GM04503 (cell line): ENCODE results near the gene GYG2.
"Not testable (repeated sequence)": the region's sequence is repeated elsewhere in the genome, so short reads cannot be mapped to it uniquely, and the experiment has no call there.

ENCODE experiments used
- DNase-seq: peaks from one replicate; pipeline ENCODE4 v3.0.0-alpha.2; 2012; ENCODE audit warnings: low read depth

The GYG2 gene

GRCh38 chrX:2907295-2907694 lies 78.6 kb downstream of the GYG2 start:
- no peak for DNase-seq

DNA sequence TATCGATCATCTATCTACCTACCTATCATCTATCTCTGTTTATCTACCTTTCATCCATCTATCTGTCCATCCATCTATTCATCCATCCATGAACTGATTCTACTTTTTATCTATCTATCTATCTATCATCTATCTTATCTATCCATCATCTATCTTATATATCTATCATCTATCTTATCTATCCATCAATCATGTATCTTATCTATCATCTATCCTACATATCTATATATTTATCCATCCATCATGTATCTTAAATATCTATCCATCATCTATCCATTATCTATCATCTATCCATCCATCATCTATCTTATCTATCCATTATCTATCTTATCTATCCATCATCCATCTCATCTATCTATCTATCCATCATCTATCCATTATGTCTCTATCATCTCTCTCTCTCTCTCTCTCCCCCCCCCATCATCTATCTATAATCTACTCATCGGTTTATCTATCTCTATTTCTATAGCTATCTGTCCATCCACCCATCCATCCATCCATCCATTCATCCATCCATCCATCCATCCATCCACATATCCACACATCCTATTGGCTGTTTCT lies 79.5 kb downstream of the GYG2 start:
- no peak for DNase-seq

- DNase-seq, result no peak
These were observed 81.4 kb downstream of the GYG2 start for GRCh38 chrX:2910109-2910508.

GRCh38 chrX:2913118-2913517 lies 84.4 kb downstream of the GYG2 start:
- no peak for DNase-seq

DNA sequence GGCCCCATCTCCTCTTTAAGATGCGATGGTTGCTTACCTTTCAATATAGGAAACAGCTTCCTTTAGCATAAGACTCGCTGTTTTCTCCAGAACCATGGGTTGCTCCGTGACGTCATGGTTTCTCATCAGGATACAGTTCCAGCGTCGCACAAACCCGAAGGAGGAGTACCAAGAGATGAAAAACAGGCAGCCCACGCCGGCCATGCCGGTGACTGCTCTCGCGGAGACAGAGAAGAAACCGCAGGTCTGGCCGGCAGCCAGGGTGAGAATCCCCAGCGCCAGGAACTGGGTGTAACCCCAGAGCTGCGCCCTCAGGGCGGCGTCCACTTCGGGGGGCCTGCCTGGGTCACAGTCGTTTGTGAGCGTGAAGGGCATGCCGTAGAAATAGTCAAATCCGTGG lies 89.0 kb downstream of the GYG2 start:
- DNase-seq, result no peak

DNA sequence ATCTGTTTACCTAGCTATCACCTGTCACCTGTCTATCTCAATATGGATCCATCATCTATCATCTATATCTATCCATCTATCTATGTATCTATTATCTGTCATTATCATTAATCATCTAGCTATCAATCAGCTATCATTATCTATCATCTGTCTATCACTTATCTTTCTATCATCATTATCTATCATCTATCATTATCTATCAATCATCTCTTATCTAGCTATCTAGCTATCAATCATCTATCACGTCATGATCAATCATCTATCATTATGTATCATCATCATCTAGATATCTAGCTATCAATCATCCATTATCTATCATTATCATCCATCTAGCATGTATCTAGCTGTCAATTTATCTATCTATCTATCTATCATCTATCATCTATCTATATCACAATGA lies 92.5 kb downstream of the GYG2 start:
- DNase-seq, result no peak

- no peak for DNase-seq
These were observed 93.0 kb downstream of the GYG2 start for GRCh38 chrX:2921750-2922149.

- DNase-seq, result no peak
These were observed 95.4 kb downstream of the GYG2 start for GRCh38 chrX:2924151-2924550.

- DNase-seq, result not testable (repeated sequence)
These were observed 97.5 kb downstream of the GYG2 start for GRCh38 chrX:2926255-2926654.

DNA sequence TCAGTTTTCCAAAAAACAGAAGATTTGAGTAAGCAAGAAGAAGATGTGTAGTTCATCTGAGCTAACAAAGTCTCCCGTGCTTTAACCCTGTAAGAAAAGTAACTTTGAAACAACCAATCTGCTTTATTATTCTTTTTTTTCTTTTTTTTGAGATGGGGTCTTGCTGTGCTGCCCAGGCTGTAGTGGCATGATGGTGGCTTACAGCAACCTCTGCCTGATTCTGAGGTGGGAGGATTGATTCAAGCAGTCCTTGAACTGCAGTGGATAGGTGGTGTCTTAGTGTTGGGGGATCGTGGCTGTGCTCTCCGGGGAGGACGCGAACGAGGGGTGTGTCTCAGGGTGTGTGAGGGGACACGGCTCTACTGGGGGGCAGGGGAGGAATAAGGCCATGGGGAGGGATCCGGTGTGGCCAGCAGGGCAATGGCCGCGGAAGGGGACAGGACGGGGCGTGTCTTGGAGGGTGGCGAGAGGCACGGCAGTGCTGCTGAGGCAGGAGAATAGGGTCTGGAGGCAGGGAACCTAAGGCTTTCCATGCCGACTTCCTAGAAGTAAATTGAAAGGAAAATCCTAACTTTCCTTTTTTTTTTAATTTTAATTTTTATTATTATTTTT lies 98.0 kb downstream of the GYG2 start:
- no peak for DNase-seq

DNA sequence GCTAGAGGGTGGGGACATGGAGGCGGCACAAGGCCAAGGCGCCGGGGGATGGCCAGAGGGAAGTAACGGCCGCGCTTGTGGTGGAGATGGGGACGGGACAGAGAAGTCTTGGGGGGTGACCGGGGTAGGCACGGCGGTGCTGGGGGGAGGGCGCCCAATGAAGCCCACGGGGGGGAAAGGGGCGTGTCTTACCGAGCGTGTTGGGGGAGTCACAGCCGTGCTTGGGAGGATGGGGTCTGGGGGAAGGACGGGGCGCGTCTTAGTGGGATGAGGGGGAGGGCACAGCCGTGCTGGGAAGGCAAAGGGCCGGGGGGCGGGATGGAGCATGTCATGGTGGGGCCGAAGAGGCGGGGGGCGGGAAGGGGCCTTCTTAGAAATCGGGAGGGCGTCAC lies 99.5 kb downstream of the GYG2 start:
- DNase-seq, result peak; percentile 3

DNA sequence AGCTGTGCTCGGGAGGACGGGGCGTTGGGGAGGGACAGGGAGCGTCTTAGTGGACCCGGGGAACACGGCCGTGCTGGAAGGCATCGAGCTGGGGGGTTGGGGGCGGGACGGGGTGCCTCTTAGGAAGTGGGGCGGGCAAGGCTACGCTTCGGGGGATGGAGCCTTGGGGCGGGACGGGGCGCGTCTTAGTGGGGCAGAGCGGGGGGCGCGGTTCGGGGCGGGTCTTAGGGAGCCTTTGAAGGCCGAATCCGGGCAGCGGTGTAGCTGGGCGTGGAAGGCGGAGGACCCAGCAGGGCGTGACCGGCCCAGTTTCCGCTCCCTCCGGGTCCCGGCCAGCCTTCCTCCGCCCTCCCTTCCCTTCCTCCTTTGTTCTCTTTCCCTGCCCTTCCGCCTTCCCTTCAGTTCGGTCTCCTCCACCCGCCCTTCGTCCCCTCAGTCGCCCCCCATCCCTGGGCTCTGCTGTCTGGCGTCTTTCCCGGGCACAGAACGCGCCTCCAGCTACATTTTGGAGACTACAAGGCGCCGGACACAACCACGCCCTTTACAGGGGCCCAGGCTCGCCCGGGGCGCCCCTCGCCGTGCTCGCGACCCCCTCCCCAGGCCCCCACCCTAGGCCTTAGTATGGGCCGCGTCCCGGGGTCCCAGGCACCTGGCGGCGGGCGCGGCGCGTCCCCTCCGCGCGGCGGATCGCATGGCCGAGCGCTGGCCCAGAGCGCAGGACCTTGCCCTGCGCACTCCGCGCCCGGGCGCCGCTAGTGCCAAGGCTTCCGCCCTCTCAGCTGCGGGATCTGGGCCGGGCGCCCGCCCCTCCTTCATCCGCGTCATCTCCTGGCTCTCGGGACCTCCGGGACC lies 100.1 kb downstream of the GYG2 start, which contains the start of gene ARSD:
Gene ARSD, minus strand, starts transcription at position 757 of the 852 bp plus-strand sequence. Its CDS starts 64 bp downstream, at position 693.
- DNase-seq, result peak; percentile 69

DNA sequence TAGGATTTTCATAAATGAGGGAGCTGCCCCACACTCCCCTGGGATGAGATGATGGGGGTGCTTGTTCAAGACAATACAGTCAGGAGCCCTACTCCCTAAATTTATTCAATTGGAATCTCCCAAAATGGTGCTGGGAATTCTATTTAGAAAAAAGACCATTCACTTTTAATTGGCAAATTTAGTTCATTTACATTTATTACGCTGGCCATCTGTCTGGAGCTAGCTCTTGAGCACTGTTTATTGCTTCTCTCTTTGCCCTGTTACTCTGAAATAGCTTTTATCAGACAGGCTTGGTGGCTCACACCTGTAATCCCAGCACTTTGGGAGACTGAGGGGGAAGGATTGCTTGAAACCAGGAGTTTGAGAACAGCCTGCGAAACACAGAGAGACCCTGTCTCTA lies 102.4 kb downstream of the GYG2 start:
- no peak for DNase-seq

DNA sequence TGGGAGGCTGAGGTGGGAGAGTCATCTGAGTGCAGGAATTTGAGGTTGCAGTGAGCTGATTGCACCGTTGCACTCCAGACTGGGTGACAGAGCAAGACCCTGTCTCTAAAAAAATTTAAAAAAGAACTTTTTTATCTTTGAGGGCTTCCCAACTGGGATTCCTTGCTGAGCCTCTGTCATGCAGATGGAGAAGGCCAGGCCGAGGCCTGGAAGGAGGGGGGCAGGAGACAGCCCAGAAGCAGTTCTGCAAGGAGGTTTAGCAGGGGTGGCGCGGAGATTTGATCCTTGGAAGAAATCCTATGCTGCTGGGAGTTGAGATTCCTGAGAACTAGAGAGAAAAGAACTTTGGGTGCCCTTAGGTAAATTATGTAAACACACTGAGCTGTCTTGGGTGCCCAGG lies 102.9 kb downstream of the GYG2 start:
- no peak for DNase-seq
